Placental epithelial cell (primary cell): ENCODE data around the gene FBXO15. TPM values are rescaled to one million over a fixed set of nuclear protein-coding genes. Genes with fewer than 3 reads are reported as not detected.

Experiments
- total RNA-seq: library from RNA; depleted of rRNA; stranded (reverse); fragments of >200 nt; gene quantifications from 2 replicates; pipeline ENCODE4 v1.2.3, GENCODE V29; 2012

Gene FBXO15
- total RNA-seq, result 0.39 TPM in 1 of 2 replicates, not detected in the other

GRCh38 chr18:74147779-74148542 lies at the start of gene FBXO15, which contains the start of gene TIMM21:
TSS of gene FBXO15 (minus strand) at chr18:74147834. CDS start at chr18:74147785, 49 bp downstream.
TSS of gene TIMM21 (plus strand) at chr18:74148523. CDS start at chr18:74148809, 286 bp downstream.

Other genes starting within 250 kb of the FBXO15 start
- 10.6 and 16.7 TPM in 2 replicates for gene TIMM21, start 689 bp upstream of the FBXO15 start, total RNA-seq
- 1.2 and 2.7 TPM in 2 replicates for gene CYB5A, start 144.1 kb upstream of the FBXO15 start, total RNA-seq
- gene C18orf63, start 168.0 kb upstream of the FBXO15 start, total RNA-seq, result not detected in 2 replicates